ENCODE data around the gene ZBED3.
A peak's percentile ranks its signal among the peaks of the same experiment; 100 is the strongest.
"Not testable (repeated sequence)": the region's sequence is repeated elsewhere in the genome, so short reads cannot be mapped to it uniquely, and the experiment has no call there.

The ZBED3 gene

DNA sequence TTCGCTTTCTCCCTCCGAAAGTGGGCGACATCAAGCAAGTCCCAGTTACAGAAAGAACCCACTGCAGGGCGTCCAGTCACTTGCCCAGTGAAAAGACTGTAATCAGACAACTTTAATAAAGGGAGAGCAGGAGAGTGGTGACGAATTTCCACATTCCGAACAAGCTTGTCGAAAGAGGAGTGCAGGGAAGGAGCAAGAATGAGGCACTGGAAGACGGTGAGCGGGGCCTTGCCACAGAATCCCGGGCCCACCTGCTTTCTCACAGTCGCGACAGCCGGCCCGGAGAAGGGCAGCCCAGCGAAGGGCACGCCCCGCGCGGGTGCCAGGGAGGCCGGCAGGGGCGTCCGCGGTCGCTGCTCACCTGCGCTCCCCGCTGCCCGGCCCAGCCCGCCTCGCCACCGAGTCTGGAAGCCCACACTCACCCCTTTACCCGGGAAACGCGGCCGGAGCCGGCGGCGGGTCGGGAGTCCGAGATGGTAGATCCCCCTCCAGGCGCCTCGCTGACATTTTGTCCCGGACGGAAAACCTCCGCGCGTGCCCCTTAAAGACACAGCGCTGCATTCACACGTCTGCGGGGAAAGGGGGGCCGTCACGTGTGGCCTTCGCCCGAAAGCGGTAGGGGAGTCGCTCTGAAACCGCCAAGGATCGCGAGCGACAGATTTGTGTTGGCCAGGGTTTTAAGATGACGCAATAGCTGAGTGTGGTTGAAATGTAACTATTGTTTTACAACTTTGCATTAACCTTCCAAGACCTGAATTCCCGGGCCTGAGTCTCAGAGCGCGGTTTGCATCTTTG, at the start of gene ZBED3:
Gene ZBED3, minus strand, starts transcription at position 597 of the 795 bp plus-strand sequence. CDS start 9,407 bp downstream, outside the sequence.
- peak; percentile 24 to 26 for DNase-seq (ENCODE audit: low read depth in 2 of 2)

- DNase-seq (ENCODE audit: low read depth in 2 of 2) = no peak
Observed at GRCh38 chr5:77133061-77133758, 46.1 kb upstream of the ZBED3 start.

DNA sequence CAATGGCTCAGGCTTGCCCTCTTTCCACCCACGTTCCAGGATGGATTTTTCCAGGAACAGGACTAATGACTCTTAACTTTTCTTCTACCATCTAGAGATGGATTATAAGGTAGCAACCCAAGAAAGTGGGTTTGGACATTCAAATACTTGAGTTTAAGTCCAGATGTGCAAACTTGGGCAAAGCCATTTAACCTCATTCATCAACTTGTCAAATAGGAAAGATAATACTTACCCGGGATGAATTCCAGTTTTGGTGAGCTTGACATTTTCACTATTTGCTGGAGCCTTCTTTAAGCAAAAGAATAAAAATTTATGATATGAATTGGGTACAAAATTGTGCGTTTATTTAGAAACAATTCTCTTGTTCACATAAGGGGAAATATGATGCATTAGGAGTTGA, 44.3 kb upstream of the ZBED3 start:
- DNase-seq (ENCODE audit: low read depth in 2 of 2) = no peak

DNA sequence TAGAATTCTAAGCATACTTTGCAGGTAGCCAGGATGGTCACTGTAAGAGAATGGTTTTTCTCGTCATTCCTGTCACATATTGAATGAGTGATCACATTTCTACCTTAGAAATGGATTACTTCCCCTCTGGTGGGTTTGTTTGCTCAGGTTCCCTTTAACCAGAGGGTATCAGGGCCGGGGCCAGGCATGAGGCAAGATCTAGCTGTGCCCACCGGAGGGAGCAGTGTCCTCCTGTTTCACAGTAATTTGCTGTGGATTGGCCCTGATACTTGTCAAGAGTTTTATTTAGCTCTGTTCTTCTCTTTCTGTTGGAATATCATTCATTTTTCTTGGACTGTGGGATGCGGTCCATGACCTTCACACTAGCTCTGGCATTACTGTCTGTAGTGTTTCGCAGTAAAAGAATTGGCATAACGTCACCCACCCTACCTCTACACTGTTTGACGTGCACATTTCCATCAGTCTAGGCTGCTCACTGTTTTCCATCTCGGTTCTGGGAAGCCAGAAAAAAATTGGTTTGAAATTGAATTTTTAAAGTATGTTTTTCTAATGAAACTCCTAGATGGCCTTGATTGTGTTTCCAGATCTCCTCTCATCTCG, 42.4 kb upstream of the ZBED3 start:
- DNase-seq (ENCODE audit: low read depth in 2 of 2) = peak in 1 of 2 donors; percentile 4

DNA sequence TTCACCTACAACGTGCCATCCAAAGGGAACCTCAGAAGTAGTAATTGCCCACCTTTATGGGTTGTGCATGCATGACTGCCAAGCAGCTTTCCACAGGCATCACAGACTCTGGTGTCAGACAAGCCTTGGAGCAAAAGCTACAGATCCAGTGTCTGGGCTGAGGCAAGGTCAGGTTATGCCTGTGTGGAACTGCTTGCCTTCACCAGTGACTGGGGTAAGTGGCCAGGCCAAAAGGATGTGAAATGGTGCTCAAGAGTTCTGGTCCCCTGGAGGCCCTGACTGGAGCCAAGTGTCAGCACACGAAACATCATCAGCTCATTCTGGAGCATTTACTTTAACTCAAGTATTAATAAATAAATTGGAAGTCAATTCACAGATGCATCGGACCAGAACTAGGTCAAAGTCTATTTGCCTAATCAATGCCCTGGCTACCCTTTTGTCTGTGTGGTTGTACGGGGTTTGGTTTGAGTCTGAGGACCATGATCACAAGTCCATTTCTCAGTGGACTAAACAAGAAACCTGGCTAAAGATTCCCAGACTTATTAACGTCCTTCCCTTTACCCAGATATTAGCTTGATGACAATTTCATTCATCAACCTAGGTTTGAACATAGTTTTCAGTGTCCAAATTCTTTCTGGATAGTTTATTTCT, 41.5 kb upstream of the ZBED3 start:
- no peak for DNase-seq (ENCODE audit: low read depth in 2 of 2)

GRCh38 chr5:77123057-77123456, 36.0 kb upstream of the ZBED3 start:
- DNase-seq (ENCODE audit: low read depth in 2 of 2) = no peak

DNA sequence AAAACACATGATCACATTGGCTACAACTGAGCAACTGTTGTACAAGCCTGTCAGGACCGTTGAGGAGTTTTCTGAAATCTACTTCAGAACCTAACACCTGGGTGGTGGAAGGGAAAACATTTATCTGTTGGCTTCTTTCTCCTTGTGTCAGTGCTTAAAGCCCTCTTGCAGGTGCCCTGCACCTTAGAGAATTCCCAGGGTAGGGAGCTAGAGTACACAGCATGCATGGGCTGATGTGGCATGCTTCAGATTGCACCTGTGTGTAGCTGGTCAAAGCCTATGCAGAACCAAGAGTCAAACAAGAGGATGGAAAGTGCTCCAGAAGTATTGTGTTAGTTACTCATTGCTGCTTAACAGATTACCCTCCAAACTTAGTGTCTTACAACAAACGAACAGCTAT, 33.6 kb upstream of the ZBED3 start:
- no peak for DNase-seq (ENCODE audit: low read depth in 2 of 2)

DNA sequence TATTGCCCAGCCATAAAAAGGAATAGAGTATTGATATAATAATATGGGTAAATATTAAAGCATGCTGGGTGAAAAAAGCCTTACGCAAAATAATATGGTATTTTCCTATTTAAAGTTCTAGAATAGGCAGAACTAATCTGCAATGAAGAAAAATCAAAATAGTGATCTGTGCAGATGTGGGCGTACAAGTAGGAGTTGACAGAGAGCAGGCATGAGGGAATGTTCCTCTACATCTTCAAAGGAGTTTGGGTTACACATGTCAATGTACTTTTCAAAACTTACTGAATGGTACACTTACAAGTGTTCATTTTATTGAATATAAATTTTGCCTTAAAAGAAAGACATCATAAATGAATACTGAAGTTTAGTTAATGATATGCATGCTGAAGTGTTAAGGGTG, 33.0 kb upstream of the ZBED3 start:
- no peak for DNase-seq (ENCODE audit: low read depth in 2 of 2)

DNA sequence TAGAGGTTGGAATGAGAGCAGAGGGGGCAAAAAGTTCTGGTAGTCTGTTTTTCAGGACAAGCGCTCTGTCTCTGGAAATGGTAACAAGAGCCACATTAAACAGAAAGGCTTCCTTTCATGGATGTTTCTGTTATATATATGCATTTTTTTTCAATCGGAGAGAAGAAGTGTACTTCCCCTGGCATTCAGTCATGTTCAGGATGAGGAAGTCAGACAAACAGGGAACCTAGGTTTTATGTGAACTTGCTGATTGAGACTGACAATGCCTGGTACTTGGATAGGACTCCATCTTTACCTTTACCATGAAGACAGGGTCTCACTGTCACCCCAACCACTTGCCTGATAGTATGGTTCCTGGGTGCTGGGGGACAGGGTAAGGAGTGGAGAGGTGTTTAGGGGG, 30.1 kb upstream of the ZBED3 start:
- DNase-seq (ENCODE audit: low read depth in 2 of 2) = no peak

DNA sequence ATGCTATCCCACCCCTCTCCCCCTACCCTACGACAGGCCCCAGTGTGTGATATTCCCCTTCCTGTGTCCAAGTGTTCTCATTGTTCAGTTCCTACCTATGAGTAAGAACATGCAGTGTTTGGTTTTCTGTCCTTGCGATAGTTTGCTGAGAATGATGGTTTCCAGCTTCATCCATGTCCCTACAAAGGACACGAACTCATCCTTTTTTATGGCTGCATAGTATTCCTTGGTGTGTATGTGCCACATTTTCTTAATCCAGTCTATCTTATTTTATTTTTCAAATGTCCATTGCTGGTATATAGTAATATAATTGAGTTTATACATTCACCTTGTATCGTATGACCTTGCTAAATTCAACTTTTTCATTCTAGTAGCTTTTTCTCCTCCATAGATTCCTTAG, 19.9 kb upstream of the ZBED3 start:
- DNase-seq (ENCODE audit: low read depth in 2 of 2) = not testable (repeated sequence)

DNA sequence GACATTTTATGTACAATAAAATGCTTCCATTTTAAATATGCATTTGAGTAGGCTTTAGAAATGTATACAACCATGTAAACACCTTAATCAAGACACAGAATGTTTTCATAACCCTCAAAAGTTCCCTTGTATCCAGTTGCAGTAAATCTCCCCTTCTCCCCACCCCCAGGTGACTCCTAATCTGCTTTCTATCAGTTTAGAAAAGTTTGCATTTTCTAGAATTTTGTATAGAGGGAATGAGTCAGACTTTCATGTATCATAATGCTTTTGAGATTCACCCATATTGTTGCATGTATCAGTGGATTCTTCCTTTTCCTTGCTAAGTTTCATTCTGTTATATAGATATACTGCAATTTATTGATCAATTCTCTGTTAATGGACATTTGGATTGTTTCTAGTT, 17.7 kb upstream of the ZBED3 start:
- DNase-seq (ENCODE audit: low read depth in 2 of 2) = no peak

DNA sequence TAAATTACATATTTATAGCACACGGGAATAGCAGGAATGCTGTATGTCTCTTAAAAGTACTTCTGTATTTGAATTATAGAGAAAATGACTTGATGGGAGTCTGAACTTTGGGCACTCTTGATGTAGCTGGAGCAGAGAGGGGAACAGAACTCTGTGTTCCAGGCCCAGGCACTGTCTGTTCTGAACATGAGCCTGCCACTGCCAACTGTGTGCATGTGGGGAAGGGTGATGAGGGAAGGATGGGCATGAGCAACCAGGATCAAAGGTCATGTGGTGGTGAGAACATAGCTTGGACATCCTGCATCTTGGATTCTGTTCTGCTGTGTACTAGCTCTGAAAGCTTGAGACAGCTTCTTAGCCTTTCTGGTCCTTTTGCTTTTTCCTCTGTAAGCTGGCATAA, 16.4 kb upstream of the ZBED3 start:
- DNase-seq (ENCODE audit: low read depth in 2 of 2) = no peak

DNA sequence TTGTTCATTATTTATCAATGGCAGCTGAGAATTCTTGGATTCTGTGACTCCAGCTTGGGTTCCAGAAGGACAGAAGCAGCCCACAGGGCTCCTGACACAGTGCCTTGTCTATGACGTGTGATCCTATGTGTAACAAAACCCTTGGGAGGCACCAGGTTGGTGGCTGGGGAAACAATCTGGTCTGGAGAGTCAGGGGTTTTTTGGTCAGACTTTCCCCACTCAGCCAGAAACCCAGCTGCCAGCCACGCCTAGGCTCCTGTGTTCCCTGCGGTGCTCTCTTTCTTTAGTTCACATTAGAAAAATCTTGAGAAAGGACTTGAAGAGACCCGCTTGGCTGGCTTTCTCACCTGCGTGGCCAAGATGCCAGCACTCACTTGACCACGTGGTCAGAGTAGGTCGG, 15.5 kb upstream of the ZBED3 start:
- DNase-seq (ENCODE audit: low read depth in 2 of 2) = no peak

GRCh38 chr5:77101298-77101697, 14.2 kb upstream of the ZBED3 start:
- DNase-seq (ENCODE audit: low read depth in 2 of 2) = no peak

DNA sequence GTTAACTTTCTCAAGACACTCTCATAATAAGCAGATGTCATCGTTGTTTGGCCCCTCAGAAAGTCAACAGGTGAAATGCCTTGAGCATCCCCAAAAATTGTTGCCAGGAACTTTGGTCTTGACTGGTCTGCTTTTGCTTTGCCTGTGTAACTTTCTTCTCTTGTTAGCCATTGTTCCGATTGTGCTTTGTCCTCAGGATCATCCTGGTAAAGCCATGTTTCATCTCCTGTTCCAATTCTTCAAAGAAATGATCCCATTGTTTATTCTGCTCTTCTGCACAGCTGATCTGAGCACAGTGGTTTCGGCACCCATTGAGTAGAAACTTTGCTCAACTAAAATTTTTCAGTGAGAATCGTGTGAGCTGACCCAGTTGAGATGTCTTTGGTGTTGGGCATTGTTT, 8.1 kb upstream of the ZBED3 start:
- no peak for DNase-seq (ENCODE audit: low read depth in 2 of 2)

GRCh38 chr5:77087484-77088261, 588 bp upstream of the ZBED3 start:
- DNase-seq (ENCODE audit: low read depth in 2 of 2) = no peak

DNA sequence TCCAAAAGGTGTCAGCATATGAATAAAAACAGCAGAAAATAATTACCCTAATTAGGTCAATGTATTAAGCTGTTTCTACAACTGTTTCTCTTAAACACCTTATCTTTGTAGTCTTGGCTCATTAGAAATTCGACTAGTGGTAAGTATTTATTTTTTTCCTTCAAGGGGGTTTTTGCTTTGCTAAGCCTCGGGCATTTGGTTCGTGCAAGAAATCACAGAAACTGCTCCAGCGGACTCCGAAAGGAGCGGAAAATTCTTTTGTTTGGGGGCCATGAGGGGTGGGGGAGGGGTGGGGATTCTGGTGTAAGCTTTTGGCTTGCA, 757 bp downstream of the ZBED3 start:
- no peak for DNase-seq (ENCODE audit: low read depth in 2 of 2)

DNA sequence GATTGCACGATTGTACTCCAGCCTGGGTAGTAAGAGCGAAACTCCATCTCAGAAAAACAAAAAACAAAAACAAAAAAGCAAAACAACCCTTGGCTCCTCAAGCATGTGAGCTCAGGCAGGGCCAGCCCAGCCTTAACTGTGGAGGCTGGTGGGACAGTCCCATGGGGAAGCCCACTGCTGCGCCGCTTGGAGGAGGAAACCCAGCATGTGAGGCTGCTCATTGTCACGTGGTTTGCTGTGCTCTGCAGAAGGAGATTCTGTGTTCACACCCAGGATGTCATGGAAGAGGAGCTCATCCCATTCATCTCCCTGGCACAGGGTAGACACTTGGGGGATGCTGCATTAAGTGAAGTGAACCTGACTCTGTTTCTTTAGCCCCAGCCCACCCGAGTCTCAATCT, 4.0 kb downstream of the ZBED3 start:
- no peak for DNase-seq (ENCODE audit: low read depth in 2 of 2)

DNA sequence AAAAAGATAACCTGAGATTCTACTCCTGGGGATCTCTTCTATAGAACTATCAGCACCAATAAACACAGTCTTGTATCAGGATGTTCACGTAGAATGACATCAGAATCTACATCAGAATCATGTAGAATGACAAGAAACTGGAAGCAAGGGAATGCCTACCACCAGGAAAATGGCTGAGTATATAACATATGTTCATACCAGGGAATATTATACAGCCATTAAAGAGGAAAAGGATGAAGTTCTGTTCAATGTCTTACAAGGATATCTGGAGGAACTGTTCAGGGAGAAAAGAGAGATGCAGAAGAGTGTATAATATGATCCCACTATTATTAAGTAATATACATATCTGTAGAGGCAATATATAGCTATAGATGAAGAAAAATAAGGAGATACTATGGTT, 4.8 kb downstream of the ZBED3 start:
- no peak for DNase-seq (ENCODE audit: low read depth in 2 of 2)

GRCh38 chr5:77080905-77081304, 6.2 kb downstream of the ZBED3 start:
- no peak for DNase-seq (ENCODE audit: low read depth in 2 of 2)

DNA sequence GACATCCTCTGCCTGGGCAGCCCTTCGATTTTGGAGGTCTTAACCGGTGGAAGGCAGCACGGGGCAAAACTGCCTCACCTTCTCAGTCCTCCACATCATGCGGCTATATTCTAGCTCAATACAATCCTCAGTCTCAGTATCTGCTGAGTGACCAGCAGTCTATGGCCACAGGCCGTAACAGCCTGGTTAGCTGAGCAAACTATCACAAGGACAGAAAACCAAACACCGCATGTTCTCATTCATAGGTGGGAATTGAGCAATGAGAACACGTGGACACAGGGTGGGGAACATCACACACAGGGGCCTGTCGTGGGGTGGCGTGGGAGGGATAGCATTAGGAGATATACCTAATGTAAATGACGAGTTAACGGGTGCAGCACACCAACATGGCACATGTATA, 6.6 kb downstream of the ZBED3 start:
- not testable (repeated sequence) for DNase-seq (ENCODE audit: low read depth in 2 of 2)

DNA sequence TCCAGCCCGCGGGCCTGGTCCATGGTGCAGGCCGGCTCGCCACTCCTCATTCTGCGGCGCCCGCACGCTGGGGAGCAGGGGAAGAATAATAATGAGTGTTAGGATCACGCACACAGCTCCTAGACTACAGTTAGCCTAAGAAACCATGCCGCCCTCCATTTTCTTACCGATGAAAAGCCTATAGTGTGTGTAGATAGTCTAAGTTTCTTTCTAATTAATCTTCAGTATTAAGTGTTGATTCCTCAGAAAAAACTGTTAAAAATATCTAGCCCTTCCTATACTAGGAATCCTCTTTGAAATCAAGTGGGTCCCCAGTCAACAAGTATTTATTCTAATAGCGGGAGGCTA, 9.3 kb downstream of the ZBED3 start:
- DNase-seq (ENCODE audit: low read depth in 2 of 2) = no peak
